ENCODE results near the gene GRID1.

Gene GRID1

DNA sequence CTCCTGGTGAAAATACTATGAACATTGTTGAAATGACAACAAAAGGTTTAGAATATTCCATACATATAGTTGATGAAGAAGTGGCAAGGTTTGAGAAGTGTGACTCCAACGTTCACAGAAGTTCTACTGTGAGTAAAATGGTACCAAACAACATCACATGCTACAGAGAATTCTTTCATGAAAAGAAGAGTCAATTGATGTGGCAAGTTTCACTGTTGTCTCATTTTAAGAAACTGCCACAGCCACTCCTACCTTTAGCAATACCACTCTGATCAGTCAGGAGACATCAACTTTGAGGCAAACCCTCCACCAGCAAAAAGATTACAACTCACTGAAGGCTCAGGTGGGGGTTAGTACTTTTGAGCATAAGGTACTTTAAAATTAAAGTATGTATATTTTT is 693.3 kb downstream of the GRID1 start:
- no peak for TF ChIP-seq MYNN (tag by site-specific recombination; IDR thresholded peaks at IDR 0.05; ENCODE audit: borderline replicate concordance)
- no peaks in the 10 kb centered on the region for H3K9me3 ChIP-seq (ENCODE audit: control insufficient read depth, insufficient read depth, low read depth, low read length)
- POLR2A ChIA-PET = no interaction called here
- H3K27ac ChIP-seq (ENCODE audit: extremely low read depth, low read depth, low read length) = no peak overlapping the region
- H3K4me3 ChIP-seq (ENCODE audit: low read depth, low read length) = no peak overlapping the region
- CTCF ChIA-PET = no interaction called here
- no peaks in the 10 kb centered on the region for H3K36me3 ChIP-seq (ENCODE audit: control insufficient read depth in 2 of 2, insufficient read depth in 1 of 2, low read length in 2 of 2)
- no peaks in the 10 kb centered on the region for H3K4me1 ChIP-seq (ENCODE audit: control insufficient read depth, insufficient read depth, low read length)

- POLR2A ChIA-PET = no interaction called here
Measured at GRCh38 chr10:85671530-85671929, 695.1 kb downstream of the GRID1 start.

GRCh38 chr10:85668522-85668921 is 698.1 kb downstream of the GRID1 start:
- CTCF ChIA-PET = no interaction called here
- Histone ChIP-seq H3K36me3 (ENCODE audit: control insufficient read depth in 2 of 2, insufficient read depth in 1 of 2, low read length in 2 of 2) (no peaks in the 10 kb centered on the region), H3K9me3 (ENCODE audit: control insufficient read depth, insufficient read depth, low read depth, low read length) (no peaks in the 10 kb centered on the region), H3K4me3 (ENCODE audit: low read depth, low read length) (no peak overlapping the region), H3K4me1 (ENCODE audit: control insufficient read depth, insufficient read depth, low read length) (no peaks in the 10 kb centered on the region), H3K27ac (ENCODE audit: extremely low read depth, low read depth, low read length) (no peak overlapping the region)
- POLR2A ChIA-PET = no interaction called here
- TF ChIP-seq ZNF549 (tag by site-specific recombination; IDR thresholded peaks at IDR 0.05) (no peak), ZNF555 (tag by site-specific recombination; conservative IDR thresholded peaks at IDR 0.05) (no peak), KLF1 (tag by site-specific recombination; IDR thresholded peaks at IDR 0.05) (no peak), ZNF311 (tag by site-specific recombination; IDR thresholded peaks at IDR 0.05; ENCODE audit: borderline replicate concordance) (no peak), BCL11B (tag by site-specific recombination; IDR thresholded peaks at IDR 0.05; ENCODE audit: low read depth) (no peak), ZNF664 (tag by site-specific recombination; IDR thresholded peaks at IDR 0.05) (no peak), ZNF600 (tag by site-specific recombination; IDR thresholded peaks at IDR 0.05) (no peak), ZNF629 (tag by site-specific recombination; IDR thresholded peaks at IDR 0.05) (no peak), ZNF843 (tag by site-specific recombination; IDR thresholded peaks at IDR 0.05) (no peak), ZNF248 (tag by site-specific recombination; IDR thresholded peaks at IDR 0.05) (no peak), ZNF239 (tag by site-specific recombination; IDR thresholded peaks at IDR 0.05) (no peak), ZNF514 (tag by site-specific recombination; IDR thresholded peaks at IDR 0.05) (no peak)

More at GRCh38 chr10:85671530-85671929, 695.1 kb downstream of the GRID1 start:
- CTCF ChIA-PET = no interaction called here
- Histone ChIP-seq H3K4me1 (ENCODE audit: control insufficient read depth, insufficient read depth, low read length) (no peaks in the 10 kb centered on the region), H3K27ac (ENCODE audit: extremely low read depth, low read depth, low read length) (no peak overlapping the region), H3K36me3 (ENCODE audit: control insufficient read depth in 2 of 2, insufficient read depth in 1 of 2, low read length in 2 of 2) (no peaks in the 10 kb centered on the region), H3K4me3 (ENCODE audit: low read depth, low read length) (no peak overlapping the region), H3K9me3 (ENCODE audit: control insufficient read depth, insufficient read depth, low read depth, low read length) (no peaks in the 10 kb centered on the region)
- no peak for TF ChIP-seq ZNF830 (tag by site-specific recombination; IDR thresholded peaks at IDR 0.05; ENCODE audit: low read depth)
- no peak for TF ChIP-seq ZNF223 (tag by site-specific recombination; IDR thresholded peaks at IDR 0.05)
- TF ChIP-seq ZNF544 (tag by site-specific recombination; IDR thresholded peaks at IDR 0.05) = no peak
- TF ChIP-seq, protein P1, sequence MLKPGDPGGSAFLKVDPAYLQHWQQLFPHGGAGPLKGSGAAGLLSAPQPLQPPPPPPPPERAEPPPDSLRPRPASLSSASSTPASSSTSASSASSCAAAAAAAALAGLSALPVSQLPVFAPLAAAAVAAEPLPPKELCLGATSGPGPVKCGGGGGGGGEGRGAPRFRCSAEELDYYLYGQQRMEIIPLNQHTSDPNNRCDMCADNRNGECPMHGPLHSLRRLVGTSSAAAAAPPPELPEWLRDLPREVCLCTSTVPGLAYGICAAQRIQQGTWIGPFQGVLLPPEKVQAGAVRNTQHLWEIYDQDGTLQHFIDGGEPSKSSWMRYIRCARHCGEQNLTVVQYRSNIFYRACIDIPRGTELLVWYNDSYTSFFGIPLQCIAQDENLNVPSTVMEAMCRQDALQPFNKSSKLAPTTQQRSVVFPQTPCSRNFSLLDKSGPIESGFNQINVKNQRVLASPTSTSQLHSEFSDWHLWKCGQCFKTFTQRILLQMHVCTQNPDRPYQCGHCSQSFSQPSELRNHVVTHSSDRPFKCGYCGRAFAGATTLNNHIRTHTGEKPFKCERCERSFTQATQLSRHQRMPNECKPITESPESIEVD (tag by site-specific recombination; IDR thresholded peaks at IDR 0.05) = no peak
- no peak for TF ChIP-seq GLIS1 (tag by site-specific recombination; IDR thresholded peaks at IDR 0.05)
- no peak for TF ChIP-seq ZBTB48 (tag by site-specific recombination; IDR thresholded peaks at IDR 0.05)
- no peak for TF ChIP-seq ZNF707 (tag by site-specific recombination; IDR thresholded peaks at IDR 0.05)
- TF ChIP-seq ZNF335 (tag by site-specific recombination; conservative IDR thresholded peaks at IDR 0.05) = no peak
- no peak for TF ChIP-seq ZNF10 (tag by site-specific recombination; IDR thresholded peaks at IDR 0.05)
- no peak for TF ChIP-seq ZNF404 (tag by site-specific recombination; IDR thresholded peaks at IDR 0.05)
- TF ChIP-seq, protein P2, sequence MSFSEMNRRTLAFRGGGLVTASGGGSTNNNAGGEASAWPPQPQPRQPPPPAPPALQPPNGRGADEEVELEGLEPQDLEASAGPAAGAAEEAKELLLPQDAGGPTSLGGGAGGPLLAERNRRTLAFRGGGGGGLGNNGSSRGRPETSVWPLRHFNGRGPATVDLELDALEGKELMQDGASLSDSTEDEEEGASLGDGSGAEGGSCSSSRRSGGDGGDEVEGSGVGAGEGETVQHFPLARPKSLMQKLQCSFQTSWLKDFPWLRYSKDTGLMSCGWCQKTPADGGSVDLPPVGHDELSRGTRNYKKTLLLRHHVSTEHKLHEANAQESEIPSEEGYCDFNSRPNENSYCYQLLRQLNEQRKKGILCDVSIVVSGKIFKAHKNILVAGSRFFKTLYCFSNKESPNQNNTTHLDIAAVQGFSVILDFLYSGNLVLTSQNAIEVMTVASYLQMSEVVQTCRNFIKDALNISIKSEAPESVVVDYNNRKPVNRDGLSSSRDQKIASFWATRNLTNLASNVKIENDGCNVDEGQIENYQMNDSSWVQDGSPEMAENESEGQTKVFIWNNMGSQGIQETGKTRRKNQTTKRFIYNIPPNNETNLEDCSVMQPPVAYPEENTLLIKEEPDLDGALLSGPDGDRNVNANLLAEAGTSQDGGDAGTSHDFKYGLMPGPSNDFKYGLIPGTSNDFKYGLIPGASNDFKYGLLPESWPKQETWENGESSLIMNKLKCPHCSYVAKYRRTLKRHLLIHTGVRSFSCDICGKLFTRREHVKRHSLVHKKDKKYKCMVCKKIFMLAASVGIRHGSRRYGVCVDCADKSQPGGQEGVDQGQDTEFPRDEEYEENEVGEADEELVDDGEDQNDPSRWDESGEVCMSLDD (tag by site-specific recombination; IDR thresholded peaks at IDR 0.05) = no peak
